ENCODE data around the gene NPC1L1.
A peak's percentile ranks its signal among the peaks of the same experiment; 100 is the strongest.

The NPC1L1 gene

DNA sequence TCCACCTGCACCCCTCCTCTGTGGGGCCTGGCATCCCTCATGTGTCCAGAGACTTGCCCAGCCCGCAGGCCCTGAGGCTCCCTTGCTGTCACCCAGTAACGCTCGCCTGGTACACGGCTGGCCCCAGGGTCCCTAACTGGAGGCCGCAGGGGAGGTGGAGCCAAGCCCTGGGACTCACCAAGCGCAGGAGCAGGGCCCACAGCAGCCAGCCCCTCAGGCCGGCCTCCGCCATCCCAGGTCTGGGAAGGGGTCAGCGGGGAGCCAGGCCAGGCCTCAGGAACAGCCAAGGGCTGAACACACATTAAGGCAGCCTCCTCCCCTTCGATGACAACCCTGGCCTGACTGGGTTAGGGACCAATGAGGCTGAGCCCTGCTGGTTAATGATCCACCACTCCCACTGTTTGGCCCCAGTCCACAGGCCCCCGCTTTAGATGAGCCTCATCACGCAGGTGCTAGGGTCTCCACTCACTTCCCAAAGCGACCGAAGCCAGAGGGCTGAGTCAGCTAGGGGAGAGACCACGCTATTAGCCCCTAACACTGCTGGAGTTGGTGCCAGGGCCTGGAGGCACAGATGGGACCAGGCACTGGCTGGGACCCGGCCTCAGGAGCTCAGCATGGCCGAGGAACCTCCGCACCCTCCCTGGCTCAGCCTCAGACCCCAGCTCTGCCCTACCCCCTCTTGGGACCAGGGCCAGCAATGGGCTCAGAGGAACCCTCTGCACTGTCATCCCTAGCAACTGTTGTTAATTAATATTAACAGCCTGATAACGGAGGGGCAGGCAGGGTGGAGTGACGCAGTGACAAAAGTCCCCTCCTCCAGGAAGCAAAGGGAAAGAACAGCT lies at the start of gene NPC1L1:
NPC1L1 (minus strand) TSS at position 303 of the 842 bp plus-strand sequence; CDS start at position 232, 71 bp downstream.
- DNase-seq, result no peak

- DNase-seq, result no peak
Observed at GRCh38 chr7:44590910-44591309, 49.8 kb upstream of the NPC1L1 start.

GRCh38 chr7:44587843-44588711 lies 46.9 kb upstream of the NPC1L1 start:
- DNase-seq, result peak in 3 of 4 experiments; percentile 13 to 49 (median 36)

DNA sequence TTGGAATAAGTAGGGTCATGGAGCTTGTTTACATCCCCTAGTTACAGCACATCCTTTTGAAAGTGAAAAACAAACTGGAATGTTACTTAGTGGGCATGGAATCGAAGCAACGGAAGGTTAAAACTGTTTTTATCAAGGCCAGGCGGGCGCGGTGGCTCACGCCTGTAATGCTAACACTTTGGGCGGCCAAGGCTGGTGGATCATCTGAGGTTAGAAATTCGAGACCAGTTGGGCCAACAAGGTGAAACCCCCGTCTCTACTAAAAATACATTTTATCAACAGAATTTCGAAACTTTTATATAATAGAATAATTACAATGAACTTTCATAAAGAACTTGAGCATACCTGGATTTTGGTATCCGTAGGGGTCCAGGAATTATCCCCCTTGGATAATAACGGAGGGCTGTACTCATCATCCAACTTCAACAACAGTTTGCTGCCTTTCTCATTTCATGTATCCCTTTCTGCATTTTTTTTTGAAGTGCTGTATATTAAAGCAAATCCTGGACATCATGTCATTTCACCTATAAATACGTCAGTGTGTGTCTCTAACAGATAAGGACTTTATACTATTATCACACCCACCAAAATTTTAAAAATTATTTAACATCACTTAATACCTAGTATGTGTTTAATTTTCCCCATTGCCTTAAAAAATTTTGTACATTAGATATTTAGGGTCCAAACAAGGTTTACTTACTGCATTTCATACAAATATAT lies 42.2 kb upstream of the NPC1L1 start:
- no peak for DNase-seq

GRCh38 chr7:44581879-44582603 lies 40.9 kb upstream of the NPC1L1 start, which contains the start of gene TMED4:
TMED4 (minus strand) TSS chr7:44582231; CDS start chr7:44582206, 25 bp downstream.
- DNase-seq, result peak; percentile 99 to 100 (median 99)

DNA sequence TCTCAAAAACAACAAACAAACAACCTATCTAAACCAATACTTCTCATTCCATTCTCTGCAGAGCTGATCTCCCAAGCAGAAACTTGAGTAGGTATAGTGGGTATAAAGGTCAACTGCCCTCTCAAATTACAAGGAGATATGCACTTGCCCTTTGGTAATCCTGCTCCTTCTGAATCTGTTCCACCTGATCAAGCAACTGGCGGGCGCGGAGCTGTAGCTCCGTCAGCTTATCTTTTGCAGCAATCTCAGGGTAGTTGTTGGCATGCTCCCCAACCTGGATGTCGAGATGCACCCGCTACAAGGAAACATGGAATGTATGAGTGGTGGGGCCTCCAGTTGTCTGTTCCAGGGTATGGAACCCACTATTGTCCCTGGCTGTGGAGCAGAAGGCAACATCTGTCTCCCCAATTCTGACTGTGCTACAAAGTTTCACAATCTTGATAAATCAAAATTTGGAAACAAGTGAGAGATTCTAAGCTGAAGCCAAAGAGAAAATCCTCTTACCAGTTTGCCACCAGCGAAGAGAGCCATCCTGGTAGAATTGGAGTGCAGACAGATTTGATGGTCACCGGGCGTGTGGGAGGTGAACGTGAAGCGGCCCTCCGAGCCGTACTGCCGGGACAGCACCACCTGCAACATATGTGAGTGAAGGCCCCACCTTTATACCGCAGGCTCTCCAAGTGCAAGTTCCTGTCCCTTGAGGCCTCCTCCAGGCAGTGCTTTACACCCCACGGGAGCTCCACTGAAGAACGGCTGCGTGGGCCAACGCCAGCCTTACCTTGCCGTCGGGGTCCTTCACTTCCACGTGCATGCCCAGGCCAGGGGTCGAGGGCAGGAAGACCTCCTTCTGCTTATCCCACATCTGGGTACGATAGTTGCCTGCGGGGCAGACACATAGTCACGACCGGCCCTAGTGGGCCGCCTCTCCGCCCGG lies 40.1 kb upstream of the NPC1L1 start:
- peak in 3 of 4 experiments; percentile 19 to 32 (median 31) for DNase-seq

DNA sequence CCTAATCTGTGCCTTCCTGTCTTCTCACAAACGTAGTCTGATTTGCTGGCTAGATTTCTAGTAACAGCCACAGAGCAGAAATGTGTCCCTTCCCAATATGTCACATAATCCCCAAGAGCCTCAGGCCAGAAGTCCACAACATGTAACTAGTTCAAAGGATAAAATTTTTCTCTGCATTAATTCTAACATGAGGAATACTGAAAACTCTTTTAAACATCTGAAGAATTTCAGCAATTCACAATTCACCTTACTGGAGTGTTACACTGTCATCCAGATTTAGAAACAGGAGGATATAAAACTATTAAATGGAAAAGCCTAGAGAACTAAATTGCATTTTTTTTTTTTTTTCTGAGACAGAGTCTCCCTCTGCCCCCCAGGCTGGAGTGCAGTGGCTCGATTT lies 35.1 kb upstream of the NPC1L1 start:
- DNase-seq, result no peak

- no peak for DNase-seq
Observed at GRCh38 chr7:44575054-44575453, 33.9 kb upstream of the NPC1L1 start.

GRCh38 chr7:44574287-44574872 lies 33.2 kb upstream of the NPC1L1 start:
- no peak for DNase-seq

GRCh38 chr7:44573464-44574286 lies 32.5 kb upstream of the NPC1L1 start, which contains the start of gene DDX56:
DDX56 (minus strand) TSS chr7:44573908; CDS start chr7:44573895, 13 bp downstream.
- DNase-seq, result peak; percentile 72 to 87 (median 82)

GRCh38 chr7:44572771-44573170 lies 31.6 kb upstream of the NPC1L1 start:
- no peak for DNase-seq

DNA sequence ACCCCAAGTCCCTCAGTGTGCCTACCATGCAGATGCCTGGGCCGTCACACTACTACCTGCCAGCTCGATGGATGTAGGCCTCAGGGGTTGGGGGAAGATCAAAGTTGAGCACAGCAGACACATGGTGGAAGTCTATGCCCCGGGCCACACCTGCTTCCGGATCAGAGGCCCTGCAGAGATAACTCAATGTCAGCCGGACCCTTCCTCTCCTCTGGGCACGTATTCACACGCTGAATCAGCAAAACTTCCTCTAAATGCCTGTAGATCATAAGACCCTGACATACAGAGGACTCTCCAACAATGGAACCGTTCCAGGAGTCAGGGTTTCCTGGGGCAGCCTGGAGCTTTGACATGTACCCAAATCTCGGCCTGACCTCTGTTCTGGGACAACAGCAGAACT lies 28.8 kb upstream of the NPC1L1 start:
- DNase-seq, result no peak

GRCh38 chr7:44568771-44569560 lies 27.8 kb upstream of the NPC1L1 start:
- DNase-seq, result no peak

- DNase-seq, result no peak
Observed at GRCh38 chr7:44567884-44568283, 26.8 kb upstream of the NPC1L1 start.

GRCh38 chr7:44566680-44567079 lies 25.6 kb upstream of the NPC1L1 start:
- no peak for DNase-seq

DNA sequence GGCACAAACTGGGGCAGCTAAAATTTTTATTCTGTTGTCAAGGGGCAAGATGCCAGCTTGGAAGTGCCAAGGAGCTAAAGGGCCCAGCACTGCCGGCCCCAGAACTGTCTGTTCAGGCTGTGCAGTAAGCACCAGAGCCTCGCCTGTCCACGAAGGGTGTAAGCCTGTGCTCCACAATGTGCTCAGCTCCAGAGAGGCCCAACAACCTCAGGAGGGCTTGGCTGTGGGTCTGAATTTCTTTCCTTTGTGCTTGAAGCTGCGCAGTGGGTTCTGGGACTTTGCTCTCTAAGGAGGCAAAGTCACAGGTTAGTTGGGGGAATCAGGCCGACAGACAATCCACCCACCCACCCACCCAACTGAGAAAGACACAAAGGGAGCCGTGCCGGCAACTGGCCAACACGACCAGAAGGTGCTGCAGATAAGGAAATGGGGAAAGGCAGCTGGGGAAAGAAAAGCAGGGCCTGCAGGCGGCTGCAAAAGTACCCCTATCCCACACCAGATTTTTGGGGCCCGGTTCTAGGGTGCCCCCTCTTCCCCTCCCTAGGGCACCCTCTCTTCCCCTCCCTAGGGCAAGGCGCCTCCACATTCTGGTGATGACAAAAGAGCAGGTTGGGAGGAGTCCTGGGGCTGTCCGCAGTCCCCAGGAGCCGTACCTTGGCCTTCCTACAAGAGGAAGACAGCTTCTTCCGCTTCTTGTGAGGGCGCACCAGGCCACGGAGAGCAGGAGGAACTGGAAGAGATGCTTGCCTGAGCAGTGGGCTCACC lies 24.8 kb upstream of the NPC1L1 start:
- no peak for DNase-seq

GRCh38 chr7:44565097-44565794 lies 24.1 kb upstream of the NPC1L1 start:
- peak; percentile 22 to 55 (median 30) for DNase-seq

Measured in activated CD4-positive, CD25-positive, alpha-beta regulatory T cell (primary cell).